GM19467 (cell line): ENCODE measurements around the gene HS3ST5.
"Not testable (repeated sequence)": the region's sequence is repeated elsewhere in the genome, so short reads cannot be mapped to it uniquely, and the experiment has no call there.

Experiments used
- ATAC-seq: cut with Tn5 transposase; IDR thresholded peaks from one replicate; pipeline ENCODE4 v1.9.1; 2021; ENCODE audit warnings: mild to moderate bottlenecking, moderate library complexity; ENCODE audit not compliant: unreplicated experiment

The HS3ST5 gene

GRCh38 chr6:114058435-114058834 lies 284.4 kb downstream of the HS3ST5 start:
- no peak for ATAC-seq

GRCh38 chr6:114055763-114056162 lies 287.1 kb downstream of the HS3ST5 start:
- no peak for ATAC-seq

- no peak for ATAC-seq
Observed at GRCh38 chr6:114055349-114055748, 287.5 kb downstream of the HS3ST5 start.

GRCh38 chr6:114053791-114054190 lies 289.0 kb downstream of the HS3ST5 start:
- no peak for ATAC-seq

GRCh38 chr6:114052141-114052540 lies 290.7 kb downstream of the HS3ST5 start:
- ATAC-seq: no peak

GRCh38 chr6:114051031-114051430 lies 291.8 kb downstream of the HS3ST5 start:
- ATAC-seq: no peak

GRCh38 chr6:114049367-114049966 lies 293.4 kb downstream of the HS3ST5 start:
- no peak for ATAC-seq

- ATAC-seq: not testable (repeated sequence)
Observed at GRCh38 chr6:114044566-114044965, 298.3 kb downstream of the HS3ST5 start.

- no peak for ATAC-seq
Observed at GRCh38 chr6:114042267-114043016, 300.4 kb downstream of the HS3ST5 start.

GRCh38 chr6:114040871-114041270 lies 302.0 kb downstream of the HS3ST5 start:
- no peak for ATAC-seq

- no peak for ATAC-seq
Observed at GRCh38 chr6:114039841-114040240, 303.0 kb downstream of the HS3ST5 start.

- no peak for ATAC-seq
Observed at GRCh38 chr6:114033606-114034005, 309.2 kb downstream of the HS3ST5 start.

GRCh38 chr6:114032721-114033120 lies 310.1 kb downstream of the HS3ST5 start:
- no peak for ATAC-seq

- ATAC-seq: no peak
Observed at GRCh38 chr6:114030767-114031166, 312.1 kb downstream of the HS3ST5 start.

- ATAC-seq: no peak
Observed at GRCh38 chr6:114024746-114025145, 318.1 kb downstream of the HS3ST5 start.

GRCh38 chr6:114020196-114020595 lies 322.6 kb downstream of the HS3ST5 start:
- ATAC-seq: no peak

- ATAC-seq: not testable (repeated sequence)
Observed at GRCh38 chr6:114017146-114017545, 325.7 kb downstream of the HS3ST5 start.

- ATAC-seq: not testable (repeated sequence)
Observed at GRCh38 chr6:114014106-114014505, 328.7 kb downstream of the HS3ST5 start.

GRCh38 chr6:114011486-114011885 lies 331.3 kb downstream of the HS3ST5 start:
- not testable (repeated sequence) for ATAC-seq

- no peak for ATAC-seq
Observed at GRCh38 chr6:114010540-114010939, 332.3 kb downstream of the HS3ST5 start.

- no peak for ATAC-seq
Observed at GRCh38 chr6:114009192-114009591, 333.6 kb downstream of the HS3ST5 start.

- ATAC-seq: no peak
Observed at GRCh38 chr6:114008331-114008730, 334.5 kb downstream of the HS3ST5 start.
